Vagina (tissue), 2 donors: ENCODE data around the gene MBD3L2B. TPM values are rescaled to one million over a fixed set of nuclear protein-coding genes. Genes with fewer than 3 reads are reported as not detected.

Experiments
- DNase-seq, 2 donors: peaks; one replicate each; pipeline ENCODE4 v3.0.0-alpha.2; 2017; ENCODE audit errors: extremely low spot score in 2 of 2
- H3K27ac ChIP-seq: fragments of 200-600 bp; sonication (generic); one replicate; pipeline ENCODE4 v1.5.1; 2019
- H3K27me3 ChIP-seq: fragments of 200-600 bp; sonication (generic); one replicate; pipeline ENCODE4 v1.5.1; 2019
- H3K36me3 ChIP-seq, 2 donors: fragments of 200-600 bp; sonication (generic); one replicate each; pipeline ENCODE4 v1.5.1; 2017 to 2019
- H3K4me1 ChIP-seq: fragments of 200-600 bp; sonication (generic); one replicate; pipeline ENCODE4 v1.5.1; 2019
- H3K4me3 ChIP-seq, 2 donors: fragments of 200-600 bp; sonication (generic); 1 replicate in 1 of 2; 2 replicates in 1 of 2; pipeline ENCODE4 v1.5.1; 2016 to 2019
- H3K9me3 ChIP-seq: fragments of 200-600 bp; sonication (generic); one replicate; pipeline ENCODE4 v1.5.1; 2019
- POLR2A ChIP-seq, 2 donors: fragments of 450-650 bp; IDR thresholded peaks; one replicate each; pipeline ENCODE4 v1.6.1; 2017; ENCODE audit warnings: antibody characterized with exemption in 2 of 2, mild to moderate bottlenecking in 2 of 2, moderate library complexity in 2 of 2
- POLR2AphosphoS5 ChIP-seq, 2 donors: sonication (generic); formaldehyde crosslinking; IDR thresholded peaks; one replicate each; pipeline ENCODE4 v1.9.0; 2017; ENCODE audit warnings: antibody characterized with exemption in 2 of 2, mild to moderate bottlenecking in 2 of 2, low read depth in 1 of 2; ENCODE audit not compliant: insufficient read depth in 1 of 2
- intact Hi-C: fragments of 100-400 bp; cut with DNase I; formaldehyde crosslinking; loops from one replicate; pipeline ENCODE4 v1.15.1; 2023
- total RNA-seq: library from RNA; depleted of rRNA; stranded (reverse); fragments of >200 nt; gene quantifications from one replicate; pipeline ENCODE4 v1.2.3, GENCODE V29; 2016
- TF ChIP-seq, protein P1 (sequence below), 3 experiments: fragments of 450-650 bp in 2 of 3; fragments of 200-600 bp in 1 of 3; sonication (generic) in 1 of 3; IDR thresholded peaks; one replicate each; pipeline ENCODE4 v1.5.1; 2017 to 2019; ENCODE audit warnings: antibody characterized with exemption in 3 of 3, mild to moderate bottlenecking in 2 of 3, moderate library complexity in 2 of 3

MBD3L2B gene
- total RNA-seq, 1 donor from 2014 or later = not detected

DNA sequence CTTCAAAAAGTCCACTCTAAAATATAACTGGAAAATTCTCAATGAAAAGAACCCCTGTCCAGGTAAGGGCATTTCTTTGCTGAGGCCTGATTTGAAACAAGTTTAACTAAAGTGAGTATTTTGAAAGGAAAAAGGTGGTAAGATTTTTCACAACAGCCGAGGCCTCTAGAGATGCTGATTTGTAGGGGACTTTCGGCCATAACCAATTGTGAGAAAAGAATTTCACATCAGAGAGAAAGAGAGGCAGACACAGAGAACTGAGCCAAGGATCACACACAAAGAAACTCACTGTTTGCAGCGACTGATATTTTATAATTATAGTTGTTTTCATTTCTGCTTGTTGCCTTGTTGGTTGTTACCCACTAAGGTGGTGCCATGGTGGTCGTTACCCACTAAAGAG is 24.4 kb downstream of the MBD3L2B start:
- DNase-seq = no peak

DNA sequence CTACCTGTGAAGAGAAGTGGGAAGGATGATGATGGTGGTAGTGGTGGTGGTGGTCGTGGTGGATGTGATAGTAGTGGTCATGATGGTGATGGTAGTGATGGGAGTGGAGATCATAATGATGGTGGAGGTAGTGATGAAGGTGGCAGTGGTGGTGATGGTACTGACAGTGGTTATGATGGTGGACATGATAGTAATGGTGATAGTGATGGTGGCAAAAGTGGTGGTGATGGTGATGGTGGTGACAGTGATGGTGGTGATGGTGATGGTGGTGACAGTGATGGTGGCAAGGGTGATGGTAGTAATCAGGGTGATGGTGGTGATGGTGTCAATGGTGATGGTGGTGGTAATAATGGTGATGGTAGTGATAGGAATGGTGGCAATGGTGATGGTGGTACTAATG is 26.2 kb downstream of the MBD3L2B start:
- no peak for TF ChIP-seq POLR2A (IDR thresholded peaks at IDR 0.05)
- TF ChIP-seq, protein P1, sequence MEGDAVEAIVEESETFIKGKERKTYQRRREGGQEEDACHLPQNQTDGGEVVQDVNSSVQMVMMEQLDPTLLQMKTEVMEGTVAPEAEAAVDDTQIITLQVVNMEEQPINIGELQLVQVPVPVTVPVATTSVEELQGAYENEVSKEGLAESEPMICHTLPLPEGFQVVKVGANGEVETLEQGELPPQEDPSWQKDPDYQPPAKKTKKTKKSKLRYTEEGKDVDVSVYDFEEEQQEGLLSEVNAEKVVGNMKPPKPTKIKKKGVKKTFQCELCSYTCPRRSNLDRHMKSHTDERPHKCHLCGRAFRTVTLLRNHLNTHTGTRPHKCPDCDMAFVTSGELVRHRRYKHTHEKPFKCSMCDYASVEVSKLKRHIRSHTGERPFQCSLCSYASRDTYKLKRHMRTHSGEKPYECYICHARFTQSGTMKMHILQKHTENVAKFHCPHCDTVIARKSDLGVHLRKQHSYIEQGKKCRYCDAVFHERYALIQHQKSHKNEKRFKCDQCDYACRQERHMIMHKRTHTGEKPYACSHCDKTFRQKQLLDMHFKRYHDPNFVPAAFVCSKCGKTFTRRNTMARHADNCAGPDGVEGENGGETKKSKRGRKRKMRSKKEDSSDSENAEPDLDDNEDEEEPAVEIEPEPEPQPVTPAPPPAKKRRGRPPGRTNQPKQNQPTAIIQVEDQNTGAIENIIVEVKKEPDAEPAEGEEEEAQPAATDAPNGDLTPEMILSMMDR (IDR thresholded peaks at IDR 0.05) = no peak
- no peak for TF ChIP-seq POLR2AphosphoS5 (IDR thresholded peaks at IDR 0.05; ENCODE audit: insufficient read depth in 1 of 2, low read depth in 1 of 2)
- no peak for DNase-seq
- Histone ChIP-seq H3K9me3 (no peaks in the 10 kb centered on the region), H3K36me3 (no peaks in the 10 kb centered on the region), H3K4me3 (no peak overlapping the region), H3K27ac (no peak overlapping the region), H3K27me3 (no peaks in the 10 kb centered on the region), H3K4me1 (no peaks in the 10 kb centered on the region)
- intact Hi-C loops = no loop called here

More for the DNA sequence above, 24.4 kb downstream of the MBD3L2B start:
- H3K4me3 ChIP-seq = no peak overlapping the region
- H3K4me1 ChIP-seq = no peaks in the 10 kb centered on the region
- TF ChIP-seq POLR2A (IDR thresholded peaks at IDR 0.05) (no peak), POLR2AphosphoS5 (IDR thresholded peaks at IDR 0.05; ENCODE audit: insufficient read depth in 1 of 2, low read depth in 1 of 2) (no peak)
- TF ChIP-seq, protein P1 (IDR thresholded peaks at IDR 0.05) = no peak
- H3K9me3 ChIP-seq = no peaks in the 10 kb centered on the region
- no peaks in the 10 kb centered on the region for H3K36me3 ChIP-seq
- no peak overlapping the region for H3K27ac ChIP-seq
- no peaks in the 10 kb centered on the region for H3K27me3 ChIP-seq
- intact Hi-C loops = no loop called here

DNA sequence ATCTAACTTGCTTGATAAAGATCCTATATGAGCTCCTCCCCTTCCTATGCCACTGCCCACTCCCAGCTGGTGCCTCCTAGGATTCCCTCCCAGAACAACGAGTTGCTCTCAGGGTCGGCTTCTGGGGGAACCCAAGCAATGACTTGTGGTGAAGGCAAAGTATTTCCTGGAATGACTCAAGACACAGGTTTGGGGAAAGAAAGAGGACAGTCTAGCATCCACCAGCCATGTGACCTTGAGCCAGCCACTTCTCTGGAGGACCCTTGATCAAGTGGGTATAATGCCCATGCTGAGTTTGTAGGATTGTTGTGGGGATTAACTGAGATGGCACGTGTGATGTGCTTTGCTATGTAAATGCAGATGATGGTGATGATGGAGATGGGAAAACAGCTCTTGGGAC is 33.0 kb downstream of the MBD3L2B start:
- Histone ChIP-seq H3K27ac (no peak overlapping the region), H3K4me1 (no peaks in the 10 kb centered on the region)
- intact Hi-C loops = no loop called here

DNA sequence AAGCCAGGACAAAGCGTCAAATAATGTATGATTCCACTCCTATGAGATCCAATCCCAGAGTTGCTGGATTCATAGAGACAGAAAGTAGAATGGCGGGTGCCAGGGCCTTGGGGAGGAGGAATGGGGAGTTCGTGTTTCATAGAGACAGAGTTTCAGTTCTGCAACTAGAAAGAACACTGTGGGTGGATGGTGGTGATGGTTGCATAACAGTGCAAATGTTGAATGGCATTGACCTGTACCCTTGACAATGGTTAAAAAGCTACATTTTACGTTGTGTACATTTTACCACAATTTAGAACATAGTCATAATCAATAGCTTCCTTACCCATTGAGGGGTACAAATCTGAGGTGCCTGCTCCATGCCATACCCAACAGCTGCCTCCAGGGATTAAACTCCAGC is 33.4 kb downstream of the MBD3L2B start:
- Histone ChIP-seq H3K9me3 (peaks cover 5% of the 10 kb centered on the region), H3K4me3 (no peak overlapping the region), H3K27me3 (no peaks in the 10 kb centered on the region), H3K36me3 (no peaks in the 10 kb centered on the region), H3K4me1 (no peaks in the 10 kb centered on the region), H3K27ac (no peak overlapping the region)
- no peak for DNase-seq
- TF ChIP-seq, protein P1 (IDR thresholded peaks at IDR 0.05) = no peak
- TF ChIP-seq POLR2A (IDR thresholded peaks at IDR 0.05) = no peak
- no peak for TF ChIP-seq POLR2AphosphoS5 (IDR thresholded peaks at IDR 0.05; ENCODE audit: insufficient read depth in 1 of 2, low read depth in 1 of 2)
- intact Hi-C loops = no loop called here

More for the DNA sequence above, 33.0 kb downstream of the MBD3L2B start:
- no peak for DNase-seq
- no peaks in the 10 kb centered on the region for H3K36me3 ChIP-seq
- peaks cover 5% of the 10 kb centered on the region for H3K9me3 ChIP-seq
- TF ChIP-seq POLR2AphosphoS5 (IDR thresholded peaks at IDR 0.05; ENCODE audit: insufficient read depth in 1 of 2, low read depth in 1 of 2) = no peak
- TF ChIP-seq POLR2A (IDR thresholded peaks at IDR 0.05) = no peak
- TF ChIP-seq, protein P1 (IDR thresholded peaks at IDR 0.05) = no peak
- H3K27me3 ChIP-seq = no peaks in the 10 kb centered on the region
- no peak overlapping the region for H3K4me3 ChIP-seq

DNA sequence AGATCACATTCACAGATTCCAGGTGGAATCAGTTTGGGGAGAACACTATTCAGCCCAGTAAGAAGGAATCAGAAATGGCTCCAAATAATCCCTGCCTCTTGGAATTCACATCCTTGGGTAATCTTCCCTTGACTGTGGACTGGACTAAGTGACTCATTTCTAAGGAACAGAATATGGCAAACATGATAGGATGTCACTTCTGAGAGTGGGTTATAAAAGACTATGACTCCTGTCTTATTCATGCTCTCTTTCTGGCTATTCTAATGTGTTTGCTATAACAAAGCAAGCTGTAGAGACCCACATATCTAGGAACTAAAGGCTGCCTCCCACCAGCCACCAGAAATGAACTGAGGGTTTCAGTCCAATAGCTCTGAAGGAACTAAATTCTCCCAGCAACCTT is 37.8 kb downstream of the MBD3L2B start:
- DNase-seq = no peak
- no peak for TF ChIP-seq POLR2A (IDR thresholded peaks at IDR 0.05)
- Histone ChIP-seq H3K4me3 (no peak overlapping the region), H3K36me3 (no peaks in the 10 kb centered on the region), H3K27ac (no peak overlapping the region), H3K4me1 (no peaks in the 10 kb centered on the region), H3K9me3 (peaks cover 5% of the 10 kb centered on the region), H3K27me3 (no peaks in the 10 kb centered on the region)
- intact Hi-C loops = no loop called here
